Epithelial cell of alveolus of lung (primary cell): ENCODE measurements around the gene GOLGA6L9. TPM values are rescaled to one million over a fixed set of nuclear protein-coding genes. Genes with fewer than 3 reads are reported as not detected.

ENCODE experiments used
- total RNA-seq: library from RNA; depleted of rRNA; stranded (reverse); fragments of >200 nt; gene quantifications from 2 replicates; pipeline ENCODE4 v1.2.1, GENCODE V29; 2015

Gene GOLGA6L9, protein sequence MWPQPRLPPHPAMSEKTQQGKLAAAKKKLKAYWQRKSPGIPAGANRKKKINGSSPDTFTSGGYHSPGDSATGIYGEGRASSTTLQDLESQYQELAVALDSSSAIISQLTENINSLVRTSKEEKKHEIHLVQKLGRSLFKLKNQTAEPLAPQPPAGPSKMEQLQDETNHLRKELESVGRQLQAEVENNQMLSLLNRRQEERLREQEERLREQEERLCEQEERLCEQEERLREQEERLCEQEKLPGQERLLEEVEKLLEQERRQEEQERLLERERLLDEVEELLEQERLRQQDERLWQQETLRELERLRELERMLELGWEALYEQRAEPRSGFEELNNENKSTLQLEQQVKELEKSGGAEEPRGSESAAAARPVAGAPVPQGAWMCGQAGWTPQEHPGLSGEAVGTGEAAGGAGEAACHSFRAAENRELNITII
- 0.52 and 15.3 TPM in 2 replicates for total RNA-seq

DNA sequence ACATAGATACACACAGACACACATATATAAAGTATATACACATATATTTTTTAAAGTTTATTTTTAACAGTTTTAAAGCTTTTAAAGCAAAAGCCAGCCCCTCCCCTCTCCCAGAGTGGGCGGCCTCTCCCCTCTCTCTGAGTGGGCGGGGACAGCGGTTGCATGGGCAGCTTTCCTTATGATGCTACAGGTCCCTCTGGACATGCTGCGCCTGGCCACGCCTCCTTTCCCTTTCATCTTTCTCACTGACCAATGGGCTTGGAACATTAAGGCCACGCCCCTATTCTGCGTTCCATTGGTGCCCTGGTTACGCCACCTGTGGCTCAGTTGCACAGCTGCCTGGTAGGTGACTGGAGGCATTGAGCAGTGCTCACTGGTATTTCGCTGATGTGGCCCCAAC lies at the start of gene GOLGA6L9:
Gene GOLGA6L9 (plus strand): TSS at position 124 of the 400 bp plus-strand sequence. CDS start 264 bp downstream, at position 388.

Other genes with a start within 250 kb of the GOLGA6L9 start
- gene EFL1, start 167.1 kb upstream of the GOLGA6L9 start, total RNA-seq: 7.5 and 15.0 TPM in 2 replicates
- gene SAXO2, start 167.0 kb upstream of the GOLGA6L9 start, total RNA-seq: 0.39 TPM in 1 of 2 replicates, not detected in the other
- gene GOLGA6L10, start 80.3 kb upstream of the GOLGA6L9 start, total RNA-seq: 0.13 TPM in 1 of 2 replicates, not detected in the other
- 3,337 and 3,513 TPM in 2 replicates for gene RPS17, start 110.6 kb downstream of the GOLGA6L9 start, total RNA-seq
- 2.5 and 8.6 TPM in 2 replicates for gene CPEB1, start 217.5 kb downstream of the GOLGA6L9 start, total RNA-seq